ENCODE results near the gene C12orf76.

DNA sequence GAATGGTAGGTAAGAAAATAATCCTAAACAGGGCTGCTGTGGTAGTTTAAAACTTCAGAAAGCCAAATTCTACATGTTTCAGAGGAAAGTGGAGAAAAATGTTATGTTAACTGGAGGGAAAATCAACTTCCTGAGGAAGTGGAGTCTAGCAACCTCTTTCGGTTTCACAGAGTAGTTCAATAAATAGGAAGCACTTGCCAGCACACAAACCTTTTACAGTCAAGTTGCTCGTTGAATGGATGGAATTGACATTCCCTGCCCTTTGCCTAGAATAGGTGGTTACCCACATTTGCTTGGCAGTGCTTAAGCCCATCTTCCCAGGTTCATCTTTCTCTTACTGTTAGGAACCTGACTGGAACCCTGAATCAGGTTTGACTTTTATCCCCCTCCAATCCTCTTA lies 33.2 kb downstream of the C12orf76 start:
- TF ChIP-seq, protein P1, sequence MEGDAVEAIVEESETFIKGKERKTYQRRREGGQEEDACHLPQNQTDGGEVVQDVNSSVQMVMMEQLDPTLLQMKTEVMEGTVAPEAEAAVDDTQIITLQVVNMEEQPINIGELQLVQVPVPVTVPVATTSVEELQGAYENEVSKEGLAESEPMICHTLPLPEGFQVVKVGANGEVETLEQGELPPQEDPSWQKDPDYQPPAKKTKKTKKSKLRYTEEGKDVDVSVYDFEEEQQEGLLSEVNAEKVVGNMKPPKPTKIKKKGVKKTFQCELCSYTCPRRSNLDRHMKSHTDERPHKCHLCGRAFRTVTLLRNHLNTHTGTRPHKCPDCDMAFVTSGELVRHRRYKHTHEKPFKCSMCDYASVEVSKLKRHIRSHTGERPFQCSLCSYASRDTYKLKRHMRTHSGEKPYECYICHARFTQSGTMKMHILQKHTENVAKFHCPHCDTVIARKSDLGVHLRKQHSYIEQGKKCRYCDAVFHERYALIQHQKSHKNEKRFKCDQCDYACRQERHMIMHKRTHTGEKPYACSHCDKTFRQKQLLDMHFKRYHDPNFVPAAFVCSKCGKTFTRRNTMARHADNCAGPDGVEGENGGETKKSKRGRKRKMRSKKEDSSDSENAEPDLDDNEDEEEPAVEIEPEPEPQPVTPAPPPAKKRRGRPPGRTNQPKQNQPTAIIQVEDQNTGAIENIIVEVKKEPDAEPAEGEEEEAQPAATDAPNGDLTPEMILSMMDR (IDR thresholded peaks at IDR 0.05) = no peak
- TF ChIP-seq ZNF121 (CRISPR knock-in tag; IDR thresholded peaks at IDR 0.05) (no peak), PRDM15 (CRISPR knock-in tag; IDR thresholded peaks at IDR 0.05) (no peak), CREM (CRISPR knock-in tag; IDR thresholded peaks at IDR 0.05) (no peak), SMAD3 (CRISPR knock-in tag; IDR thresholded peaks at IDR 0.05; ENCODE audit: borderline replicate concordance) (no peak), JUN (CRISPR knock-in tag; IDR thresholded peaks at IDR 0.05) (no peak), SP1 (CRISPR knock-in tag; conservative IDR thresholded peaks at IDR 0.05) (no peak), RELA (CRISPR knock-in tag; IDR thresholded peaks at IDR 0.05; ENCODE audit: borderline replicate concordance) (no peak), ZBTB43 (CRISPR knock-in tag; IDR thresholded peaks at IDR 0.05) (no peak), MAX (CRISPR knock-in tag; IDR thresholded peaks at IDR 0.05) (no peak)
- TF ChIP-seq, protein P2, sequence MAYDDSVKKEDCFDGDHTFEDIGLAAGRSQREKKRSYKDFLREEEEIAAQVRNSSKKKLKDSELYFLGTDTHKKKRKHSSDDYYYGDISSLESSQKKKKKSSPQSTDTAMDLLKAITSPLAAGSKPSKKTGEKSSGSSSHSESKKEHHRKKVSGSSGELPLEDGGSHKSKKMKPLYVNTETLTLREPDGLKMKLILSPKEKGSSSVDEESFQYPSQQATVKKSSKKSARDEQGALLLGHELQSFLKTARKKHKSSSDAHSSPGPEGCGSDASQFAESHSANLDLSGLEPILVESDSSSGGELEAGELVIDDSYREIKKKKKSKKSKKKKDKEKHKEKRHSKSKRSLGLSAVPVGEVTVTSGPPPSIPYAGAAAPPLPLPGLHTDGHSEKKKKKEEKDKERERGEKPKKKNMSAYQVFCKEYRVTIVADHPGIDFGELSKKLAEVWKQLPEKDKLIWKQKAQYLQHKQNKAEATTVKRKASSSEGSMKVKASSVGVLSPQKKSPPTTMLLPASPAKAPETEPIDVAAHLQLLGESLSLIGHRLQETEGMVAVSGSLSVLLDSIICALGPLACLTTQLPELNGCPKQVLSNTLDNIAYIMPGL (CRISPR knock-in tag; IDR thresholded peaks at IDR 0.05) = no peak
- TF ChIP-seq, protein P3, sequence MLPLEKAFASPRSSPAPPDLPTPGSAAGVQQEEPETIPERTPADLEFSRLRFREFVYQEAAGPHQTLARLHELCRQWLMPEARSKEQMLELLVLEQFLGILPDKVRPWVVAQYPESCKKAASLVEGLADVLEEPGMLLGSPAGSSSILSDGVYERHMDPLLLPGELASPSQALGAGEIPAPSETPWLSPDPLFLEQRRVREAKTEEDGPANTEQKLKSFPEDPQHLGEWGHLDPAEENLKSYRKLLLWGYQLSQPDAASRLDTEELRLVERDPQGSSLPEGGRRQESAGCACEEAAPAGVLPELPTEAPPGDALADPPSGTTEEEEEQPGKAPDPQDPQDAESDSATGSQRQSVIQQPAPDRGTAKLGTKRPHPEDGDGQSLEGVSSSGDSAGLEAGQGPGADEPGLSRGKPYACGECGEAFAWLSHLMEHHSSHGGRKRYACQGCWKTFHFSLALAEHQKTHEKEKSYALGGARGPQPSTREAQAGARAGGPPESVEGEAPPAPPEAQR (CRISPR knock-in tag; IDR thresholded peaks at IDR 0.05) = no peak
- TF ChIP-seq, protein P4, sequence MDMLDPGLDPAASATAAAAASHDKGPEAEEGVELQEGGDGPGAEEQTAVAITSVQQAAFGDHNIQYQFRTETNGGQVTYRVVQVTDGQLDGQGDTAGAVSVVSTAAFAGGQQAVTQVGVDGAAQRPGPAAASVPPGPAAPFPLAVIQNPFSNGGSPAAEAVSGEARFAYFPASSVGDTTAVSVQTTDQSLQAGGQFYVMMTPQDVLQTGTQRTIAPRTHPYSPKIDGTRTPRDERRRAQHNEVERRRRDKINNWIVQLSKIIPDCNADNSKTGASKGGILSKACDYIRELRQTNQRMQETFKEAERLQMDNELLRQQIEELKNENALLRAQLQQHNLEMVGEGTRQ (CRISPR knock-in tag; IDR thresholded peaks at IDR 0.05) = no peak

Data from WTC11 (cell line).